Measurements from ENCODE around the gene C2CD3. TPM values are rescaled to one million over a fixed set of nuclear protein-coding genes. Genes with fewer than 3 reads are reported as not detected.
A peak's percentile ranks its signal among the peaks of the same experiment; 100 is the strongest.

C2CD3 gene
- total RNA-seq, 1 donor from 2014 or later, result 18.0 TPM

DNA sequence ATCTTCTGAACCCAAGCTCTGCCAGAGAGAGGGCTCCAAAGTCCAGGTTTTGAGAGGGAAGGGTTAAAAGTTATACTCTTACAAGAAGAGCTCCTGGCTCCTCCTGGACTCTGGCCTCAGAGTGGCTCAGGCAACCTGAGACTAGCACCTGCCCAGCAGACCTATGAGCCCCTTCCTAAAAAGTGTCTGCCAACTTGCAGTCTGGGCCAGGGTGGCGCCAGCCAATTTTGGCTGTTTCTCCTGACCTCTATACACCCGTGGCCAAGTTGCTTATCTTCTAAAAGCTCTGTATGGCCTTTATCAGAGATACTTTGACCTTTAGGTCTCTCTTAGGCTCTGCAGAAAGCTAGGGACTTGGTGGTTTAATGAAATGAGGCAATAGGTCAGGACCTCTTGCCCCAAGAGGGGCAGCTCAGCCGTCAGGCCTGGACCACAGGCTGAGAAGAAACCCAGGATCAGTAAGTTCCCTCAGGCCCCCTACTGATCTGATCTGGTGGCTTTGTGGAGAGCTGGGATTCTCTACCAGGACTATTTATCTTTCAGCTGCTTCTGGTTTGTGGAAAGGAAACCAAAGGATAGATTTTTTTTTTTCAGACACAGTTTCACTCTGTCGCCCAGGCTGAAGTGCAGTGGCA, 151.6 kb downstream of the C2CD3 start:
- no peak for DNase-seq (ENCODE audit: low spot score)

- DNase-seq (ENCODE audit: low spot score), result peak; percentile 95
These were observed 152.3 kb downstream of the C2CD3 start for GRCh38 chr11:74018331-74019005.

- DNase-seq (ENCODE audit: low spot score), result no peak
These were observed 153.2 kb downstream of the C2CD3 start for GRCh38 chr11:74017631-74018030.

DNA sequence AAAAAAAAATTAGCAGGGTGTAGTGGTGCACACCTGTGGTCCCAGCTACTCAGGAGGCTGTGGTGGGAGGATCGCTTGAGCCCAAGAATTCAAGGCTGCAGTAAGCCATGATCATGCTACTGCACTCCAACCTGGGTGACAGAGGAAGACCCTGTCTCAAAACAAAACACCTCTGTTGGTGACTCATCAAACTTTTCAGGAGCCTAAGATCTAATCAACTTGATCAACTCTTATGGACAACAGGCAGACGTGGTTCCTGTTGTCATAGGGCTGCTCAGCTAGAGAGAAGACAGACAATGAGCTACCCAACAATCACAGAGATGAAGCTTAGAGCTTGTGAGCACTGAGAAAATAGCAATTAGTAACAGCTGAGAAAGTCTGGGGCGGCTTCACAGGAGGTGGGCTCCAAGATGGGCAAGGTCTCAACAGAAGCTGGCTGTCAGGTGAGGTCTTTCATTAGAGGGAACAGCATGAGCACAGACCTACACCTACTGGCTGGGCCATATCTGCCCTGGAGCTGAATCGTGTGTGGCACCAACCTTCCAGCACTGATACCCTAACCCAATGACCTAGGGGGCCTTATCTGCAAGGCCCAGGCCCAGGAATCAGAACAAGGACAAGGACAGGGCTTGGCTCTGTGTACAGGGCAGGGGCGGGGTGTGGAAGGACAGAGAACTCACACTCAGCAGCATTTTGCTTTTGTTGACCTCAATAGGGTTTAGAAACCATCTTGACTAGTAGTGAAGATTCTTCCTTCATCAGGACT, 154.7 kb downstream of the C2CD3 start:
- DNase-seq (ENCODE audit: low spot score), result no peak

- DNase-seq (ENCODE audit: low spot score), result no peak
These were observed 155.9 kb downstream of the C2CD3 start for GRCh38 chr11:74014880-74015279.

GRCh38 chr11:74013141-74013540, 157.7 kb downstream of the C2CD3 start:
- DNase-seq (ENCODE audit: low spot score), result no peak

- DNase-seq (ENCODE audit: low spot score), result no peak
These were observed 158.6 kb downstream of the C2CD3 start for GRCh38 chr11:74012074-74012809.

GRCh38 chr11:74011360-74012073, 159.3 kb downstream of the C2CD3 start:
- peak; percentile 59 for DNase-seq (ENCODE audit: low spot score)

- DNase-seq (ENCODE audit: low spot score), result peak; percentile 41
These were observed 160.2 kb downstream of the C2CD3 start for GRCh38 chr11:74010306-74011300.

- peak; percentile 26 for DNase-seq (ENCODE audit: low spot score)
These were observed 161.0 kb downstream of the C2CD3 start for GRCh38 chr11:74009675-74010305.

GRCh38 chr11:74009230-74009547, 161.6 kb downstream of the C2CD3 start:
- DNase-seq (ENCODE audit: low spot score), result no peak

DNA sequence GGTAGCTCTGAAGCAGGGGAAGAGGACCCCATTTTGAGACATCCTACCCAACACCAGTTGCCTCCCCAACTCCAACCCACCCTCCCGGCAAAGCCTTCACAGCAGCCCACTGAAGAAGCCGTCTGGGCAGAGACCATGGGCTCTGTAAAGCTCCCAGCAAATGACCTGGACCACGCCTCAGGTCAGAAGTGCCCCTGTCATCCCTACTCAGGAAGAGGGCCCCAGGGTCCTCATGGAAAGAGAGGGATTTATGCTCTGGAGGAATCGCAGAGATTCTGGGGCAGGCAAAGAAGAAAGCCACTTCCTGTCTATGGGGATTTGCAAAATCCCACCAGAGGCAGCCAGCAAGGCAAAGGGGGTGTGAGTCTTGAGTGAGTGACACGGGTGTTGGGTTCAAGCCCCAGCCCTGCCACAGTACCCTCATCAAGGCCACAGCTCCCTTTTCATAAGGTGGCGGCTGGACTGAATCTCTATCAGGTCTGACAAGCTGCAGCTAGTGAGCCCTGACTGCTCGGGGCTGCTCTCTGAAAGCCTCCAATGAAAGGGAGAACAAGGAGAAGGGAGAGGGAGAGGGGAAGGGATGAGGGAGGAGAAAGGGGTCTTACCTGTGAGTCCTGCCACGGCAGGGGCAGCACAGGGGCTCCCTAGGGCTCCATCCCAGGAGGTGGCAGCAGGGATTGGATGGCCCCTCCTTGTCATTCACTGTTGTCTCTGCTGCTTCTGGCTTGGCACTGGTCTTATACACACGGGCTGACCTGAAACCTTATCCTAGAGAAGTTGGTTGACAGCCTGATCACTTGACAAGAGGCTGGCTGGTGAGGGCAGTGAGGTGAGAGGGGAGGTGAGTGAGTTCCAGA, 162.2 kb downstream of the C2CD3 start, which contains the start of gene UCP3:
TSS of gene UCP3 (minus strand) at position 713 of the 857 bp plus-strand sequence. CDS start 2,043 bp downstream, outside the sequence.
- peak; percentile 76 for DNase-seq (ENCODE audit: low spot score)

DNA sequence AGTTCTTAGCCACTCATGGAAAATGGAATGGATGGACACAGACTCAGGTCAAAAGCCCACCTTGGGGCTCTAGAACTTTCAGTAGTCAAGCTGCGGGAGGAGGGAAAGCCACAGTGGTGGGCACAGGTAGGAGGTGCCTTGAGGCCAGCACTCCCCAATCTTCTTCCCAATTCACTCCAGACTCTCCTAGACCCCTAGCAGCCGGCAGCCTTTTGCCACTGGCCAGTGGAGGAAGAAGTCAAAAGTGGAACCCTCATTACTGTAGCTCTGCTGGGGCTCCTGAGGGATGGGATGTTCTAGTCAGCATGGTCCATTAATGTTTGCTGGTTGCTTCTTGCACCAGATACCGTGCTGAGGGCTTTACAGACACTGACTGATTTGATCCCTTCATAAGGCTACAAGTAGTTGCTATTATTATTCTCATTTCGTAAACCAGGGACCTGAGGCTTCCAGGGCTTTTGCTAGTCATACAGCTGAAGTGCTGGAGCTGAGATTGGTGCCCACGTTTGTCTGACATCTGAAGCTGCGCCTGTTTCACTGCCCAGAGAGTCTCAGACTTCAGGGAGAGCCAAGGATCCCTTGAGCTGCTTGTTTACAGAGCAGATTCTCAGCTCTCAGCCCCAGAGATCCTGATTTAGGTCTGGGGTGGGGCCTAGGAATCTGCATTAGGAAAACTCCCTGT, 163.0 kb downstream of the C2CD3 start:
- peak; percentile 74 for DNase-seq (ENCODE audit: low spot score)

DNA sequence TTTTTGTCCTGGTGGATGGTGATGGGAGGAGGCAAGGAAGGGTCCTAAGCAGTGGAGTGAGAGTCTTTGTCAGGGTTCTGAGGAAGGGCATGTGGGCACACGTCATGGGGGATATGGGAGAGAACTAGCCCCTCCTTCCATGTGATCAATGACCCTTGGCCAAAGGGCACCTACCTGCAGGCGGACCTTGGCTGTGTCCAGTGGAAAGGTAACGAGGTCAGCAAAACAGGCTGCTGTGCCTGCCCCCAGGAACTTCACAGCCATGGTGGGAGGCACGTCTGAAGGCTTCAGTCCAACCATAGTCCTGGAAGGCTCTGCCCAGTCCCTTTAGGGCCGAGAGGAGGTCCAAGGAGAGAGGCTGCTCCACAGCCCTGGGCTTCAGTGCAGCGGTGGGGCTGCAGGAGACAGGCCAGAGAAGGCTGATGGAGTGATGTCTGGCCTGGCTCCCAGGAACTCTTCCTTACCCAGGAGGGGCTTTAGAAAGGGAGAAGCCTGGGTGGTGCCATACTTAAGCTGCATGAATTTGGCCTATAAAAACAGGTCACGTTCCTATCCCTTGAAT, 164.0 kb downstream of the C2CD3 start:
- peak; percentile 72 for DNase-seq (ENCODE audit: low spot score)

DNA sequence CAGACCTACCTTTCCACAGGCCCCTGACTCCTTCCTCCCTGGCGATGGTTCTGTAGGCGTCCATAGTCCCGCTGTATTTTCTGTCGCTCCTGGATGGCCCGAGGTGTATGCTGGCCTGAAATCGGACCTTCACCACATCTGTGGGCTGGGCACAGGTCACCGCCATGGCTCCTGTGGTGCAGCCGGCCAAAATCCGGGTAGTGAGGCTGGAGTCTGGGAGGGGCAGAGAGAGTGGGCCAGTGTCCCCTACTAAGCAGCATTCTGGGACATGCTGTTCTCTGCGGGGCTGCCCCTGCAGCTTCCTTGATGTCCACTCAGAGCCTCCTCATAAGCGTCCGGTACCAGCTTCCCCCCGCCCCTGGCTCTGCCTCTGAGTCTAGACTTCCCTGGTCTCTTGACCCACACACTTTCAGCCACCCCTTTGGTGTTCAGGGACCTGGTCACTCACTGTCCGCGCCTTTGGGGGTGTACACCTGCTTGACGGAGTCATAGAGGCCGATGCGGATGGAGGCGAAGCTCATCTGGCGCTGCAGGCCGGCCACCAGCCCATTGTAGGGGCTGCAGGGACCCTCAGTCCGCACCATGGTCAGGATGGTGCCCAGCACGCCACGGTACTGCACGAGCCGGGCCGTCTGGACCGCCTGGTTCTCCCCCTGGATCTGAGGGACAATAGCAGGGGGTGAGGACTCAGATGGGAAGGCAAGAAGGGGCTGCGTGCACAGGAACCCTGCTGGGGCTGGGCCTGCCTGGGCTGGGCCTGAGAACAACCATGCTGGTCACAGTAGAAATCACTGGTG, 164.9 kb downstream of the C2CD3 start:
- DNase-seq (ENCODE audit: low spot score), result peak; percentile 81

Data from mesenteric fat pad (tissue), 1 donor.